PFSK-1 (cell line): Measurements from ENCODE around the gene SERPINA5.

Source experiments
- FOXP2 ChIP-seq: optimal IDR thresholded peaks from 2 replicates; pipeline ENCODE3; 2011; ENCODE audit warnings: borderline replicate concordance, control low read depth, inconsistent platforms; ENCODE audit not compliant: insufficient read depth; ENCODE audit errors: extremely low read length, extremely low read depth
- POLR2AphosphoS5 ChIP-seq: IDR thresholded peaks from 2 replicates; pipeline ENCODE4 v1.6.1; 2012; ENCODE audit warnings: low read depth, mild to moderate bottlenecking, control low read depth, low read length, moderate library complexity
- REST ChIP-seq, 2 experiments: IDR thresholded peaks; 2 replicates each; pipeline versions ENCODE4 v1.6.1 to v1.8.0; 2011 to 2012; ENCODE audit warnings: low read depth in 2 of 2, low read length in 2 of 2, control low read depth in 1 of 2, inconsistent platforms in 1 of 2, mild to moderate bottlenecking in 1 of 2, moderate library complexity in 1 of 2; ENCODE audit not compliant: insufficient read depth in 1 of 2
- SIN3A ChIP-seq: IDR thresholded peaks from 2 replicates; pipeline ENCODE4 v1.6.1; 2012; ENCODE audit warnings: mild to moderate bottlenecking, low read length, moderate library complexity, borderline replicate concordance; ENCODE audit not compliant: insufficient read depth
- TAF1 ChIP-seq: IDR thresholded peaks from 2 replicates; pipeline ENCODE4 v1.6.1; 2012; ENCODE audit warnings: low read length, control low read depth, borderline replicate concordance; ENCODE audit not compliant: insufficient read depth

Gene SERPINA5

GRCh38 chr14:94562022-94562421, 19.2 kb upstream of the SERPINA5 start:
- no peak for TF ChIP-seq REST (IDR thresholded peaks at IDR 0.05; ENCODE audit: insufficient read depth in 1 of 2, low read depth in 2 of 2, low read length in 2 of 2)
- no peak for TF ChIP-seq FOXP2
- TF ChIP-seq POLR2AphosphoS5, result no peak
- TF ChIP-seq SIN3A, result no peak
- no peak for TF ChIP-seq TAF1

GRCh38 chr14:94562941-94563883, 18.0 kb upstream of the SERPINA5 start:
- TF ChIP-seq FOXP2 (no peak), REST (IDR thresholded peaks at IDR 0.05; ENCODE audit: insufficient read depth in 1 of 2, low read depth in 2 of 2, low read length in 2 of 2) (no peak), SIN3A (no peak), POLR2AphosphoS5 (no peak), TAF1 (no peak)

GRCh38 chr14:94564381-94564780, 16.8 kb upstream of the SERPINA5 start:
- TF ChIP-seq TAF1 (no peak), FOXP2 (no peak), REST (IDR thresholded peaks at IDR 0.05; ENCODE audit: insufficient read depth in 1 of 2, low read depth in 2 of 2, low read length in 2 of 2) (no peak), SIN3A (no peak), POLR2AphosphoS5 (no peak)

- no peak for TF ChIP-seq FOXP2
- no peak for TF ChIP-seq SIN3A
- no peak for TF ChIP-seq POLR2AphosphoS5
- TF ChIP-seq TAF1, result no peak
- no peak for TF ChIP-seq REST (IDR thresholded peaks at IDR 0.05; ENCODE audit: insufficient read depth in 1 of 2, low read depth in 2 of 2, low read length in 2 of 2)
These were observed 13.0 kb upstream of the SERPINA5 start for GRCh38 chr14:94568186-94568585.
